Measurements from ENCODE around the gene PPM1E.
"Not testable (repeated sequence)": the region's sequence is repeated elsewhere in the genome, so short reads cannot be mapped to it uniquely, and the experiment has no call there.

Gene PPM1E

DNA sequence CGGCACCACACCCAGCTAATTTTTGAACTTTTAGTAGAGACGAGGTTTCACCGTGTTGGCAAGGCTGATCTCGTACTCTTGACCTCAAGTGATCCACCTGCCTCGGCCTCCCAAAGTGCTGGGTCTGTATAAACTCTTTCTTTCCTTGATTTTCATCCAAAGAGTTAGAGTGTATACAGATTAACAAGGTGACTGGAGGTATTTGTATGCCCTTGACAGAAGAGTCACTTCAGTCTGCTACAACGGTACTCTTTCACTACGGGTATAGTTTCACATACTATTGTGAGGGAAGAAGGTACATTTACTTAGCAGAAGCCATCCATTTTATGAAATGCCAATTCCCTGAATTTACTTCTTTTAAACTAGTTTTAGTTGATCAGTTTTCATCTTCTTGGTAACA, 32.5 kb downstream of the PPM1E start:
- in situ Hi-C loops (cut with MboI; ENCODE audit: low pct_unique_long_range_greater_than_20kb, low sequenced_read_pairs, unreplicated experiment) = no loop called here
- TF ChIP-seq, protein P1, sequence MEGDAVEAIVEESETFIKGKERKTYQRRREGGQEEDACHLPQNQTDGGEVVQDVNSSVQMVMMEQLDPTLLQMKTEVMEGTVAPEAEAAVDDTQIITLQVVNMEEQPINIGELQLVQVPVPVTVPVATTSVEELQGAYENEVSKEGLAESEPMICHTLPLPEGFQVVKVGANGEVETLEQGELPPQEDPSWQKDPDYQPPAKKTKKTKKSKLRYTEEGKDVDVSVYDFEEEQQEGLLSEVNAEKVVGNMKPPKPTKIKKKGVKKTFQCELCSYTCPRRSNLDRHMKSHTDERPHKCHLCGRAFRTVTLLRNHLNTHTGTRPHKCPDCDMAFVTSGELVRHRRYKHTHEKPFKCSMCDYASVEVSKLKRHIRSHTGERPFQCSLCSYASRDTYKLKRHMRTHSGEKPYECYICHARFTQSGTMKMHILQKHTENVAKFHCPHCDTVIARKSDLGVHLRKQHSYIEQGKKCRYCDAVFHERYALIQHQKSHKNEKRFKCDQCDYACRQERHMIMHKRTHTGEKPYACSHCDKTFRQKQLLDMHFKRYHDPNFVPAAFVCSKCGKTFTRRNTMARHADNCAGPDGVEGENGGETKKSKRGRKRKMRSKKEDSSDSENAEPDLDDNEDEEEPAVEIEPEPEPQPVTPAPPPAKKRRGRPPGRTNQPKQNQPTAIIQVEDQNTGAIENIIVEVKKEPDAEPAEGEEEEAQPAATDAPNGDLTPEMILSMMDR (IDR thresholded peaks at IDR 0.05; ENCODE audit: extremely low read depth, insufficient read depth, missing control alignments) = no peak
- DNase-seq (ENCODE audit: low spot score) = no peak

DNA sequence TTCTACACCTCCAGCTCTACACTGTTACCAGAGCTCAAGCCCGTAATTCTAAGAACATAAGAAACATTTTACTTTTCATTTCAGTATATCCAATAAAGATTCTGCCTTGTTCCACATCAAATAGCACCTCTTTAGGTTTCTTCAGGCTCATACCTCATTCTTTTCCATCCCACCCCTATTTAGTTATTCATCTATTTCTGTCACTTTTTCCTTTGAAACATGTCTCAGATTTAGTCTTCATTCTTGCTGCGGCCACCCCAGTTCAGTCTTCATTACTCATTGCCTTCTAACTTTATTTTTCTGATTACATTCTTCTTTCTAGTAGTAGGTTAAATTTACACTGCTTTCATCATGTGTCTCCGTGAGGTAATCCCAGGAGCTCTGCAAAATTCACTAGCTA, 33.5 kb downstream of the PPM1E start:
- DNase-seq (ENCODE audit: low spot score) = no peak
- in situ Hi-C loops (cut with MboI; ENCODE audit: low pct_unique_long_range_greater_than_20kb, low sequenced_read_pairs, unreplicated experiment) = no loop called here
- TF ChIP-seq, protein P1 (IDR thresholded peaks at IDR 0.05; ENCODE audit: extremely low read depth, insufficient read depth, missing control alignments) = no peak

DNA sequence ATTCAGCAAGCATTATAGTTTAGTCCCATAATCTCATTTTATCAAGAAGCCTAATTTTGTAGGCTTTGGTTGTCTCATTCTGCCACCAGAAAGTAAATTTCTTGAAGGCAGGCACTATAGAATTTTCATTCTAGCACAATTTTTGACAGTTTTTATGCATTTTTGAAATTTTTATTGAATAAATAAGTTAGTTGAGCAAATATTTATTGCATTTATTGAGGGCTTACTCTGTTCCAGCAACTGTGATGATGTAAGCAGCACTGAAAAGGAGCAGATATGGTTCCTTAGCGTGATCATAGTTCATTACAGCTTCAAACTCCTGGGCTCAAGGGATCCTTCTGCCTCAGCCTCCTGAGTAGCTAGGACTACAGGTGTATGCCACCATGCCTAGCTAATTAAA, 34.2 kb downstream of the PPM1E start:
- in situ Hi-C loops (cut with MboI; ENCODE audit: low pct_unique_long_range_greater_than_20kb, low sequenced_read_pairs, unreplicated experiment) = no loop called here
- DNase-seq (ENCODE audit: low spot score) = no peak
- TF ChIP-seq, protein P1 (IDR thresholded peaks at IDR 0.05; ENCODE audit: extremely low read depth, insufficient read depth, missing control alignments) = no peak

DNA sequence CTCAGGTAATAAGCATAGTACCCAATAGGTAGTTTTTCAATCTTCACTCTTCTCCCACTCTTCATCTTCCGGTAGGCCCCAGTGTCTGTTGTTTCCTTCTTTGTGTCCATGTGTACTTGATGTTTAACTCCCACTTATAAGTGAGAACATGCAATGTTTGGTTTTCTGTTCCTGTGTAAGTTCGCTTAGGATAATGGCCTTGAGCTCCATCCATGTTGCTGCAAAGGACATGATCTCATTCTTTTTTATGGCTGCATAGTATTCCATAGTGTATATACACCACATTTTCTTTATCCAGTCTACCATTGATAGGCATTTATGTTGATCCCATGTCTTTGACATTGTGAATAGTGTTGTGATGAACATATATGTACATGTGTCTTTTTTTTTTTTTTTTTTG, 38.9 kb downstream of the PPM1E start:
- DNase-seq (ENCODE audit: low spot score); in situ Hi-C loops (cut with MboI; ENCODE audit: low pct_unique_long_range_greater_than_20kb, low sequenced_read_pairs, unreplicated experiment): not testable (repeated sequence)

DNA sequence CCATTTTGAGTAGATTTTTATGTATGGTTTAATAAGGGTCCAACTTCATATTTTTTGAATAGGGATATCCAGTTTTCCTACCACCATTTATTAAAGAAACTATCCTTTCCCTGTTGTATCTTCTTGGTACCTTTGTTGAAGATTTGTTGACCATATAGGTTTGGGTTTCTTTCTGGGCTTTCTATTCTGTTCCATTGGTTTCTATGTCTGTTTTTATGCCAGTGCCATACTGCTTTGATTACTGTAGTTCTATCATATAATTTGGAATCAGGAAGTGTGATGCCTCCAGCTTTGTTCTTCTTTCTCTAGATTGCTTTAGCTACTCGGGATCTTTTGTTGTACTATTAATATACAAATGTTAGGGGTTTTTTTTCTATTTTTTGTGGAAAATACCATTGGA, 46.5 kb downstream of the PPM1E start:
- no peak for DNase-seq (ENCODE audit: low spot score)
- in situ Hi-C loops (cut with MboI; ENCODE audit: low pct_unique_long_range_greater_than_20kb, low sequenced_read_pairs, unreplicated experiment) = no loop called here
- TF ChIP-seq, protein P1 (IDR thresholded peaks at IDR 0.05; ENCODE audit: extremely low read depth, insufficient read depth, missing control alignments) = no peak

DNA sequence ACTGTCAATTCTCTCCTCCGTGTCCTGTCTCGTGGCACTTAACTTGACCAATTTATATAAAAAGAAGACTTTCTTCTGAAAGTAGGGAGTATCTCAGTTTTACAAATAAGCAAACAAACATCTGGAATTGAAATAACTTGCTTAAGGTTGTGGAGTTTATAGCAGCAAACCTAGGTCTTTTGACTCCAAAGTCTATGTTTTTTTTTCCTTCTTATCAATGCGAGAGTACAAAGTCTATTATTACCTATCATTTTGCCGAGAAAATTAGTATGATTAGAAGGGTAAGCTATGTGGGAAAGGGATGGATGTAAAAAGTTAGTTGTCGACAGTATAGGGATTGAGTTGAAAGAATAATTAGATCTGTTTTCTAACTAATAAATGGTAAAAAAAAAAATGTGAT, 50.4 kb downstream of the PPM1E start:
- TF ChIP-seq, protein P1 (IDR thresholded peaks at IDR 0.05; ENCODE audit: extremely low read depth, insufficient read depth, missing control alignments) = no peak
- DNase-seq (ENCODE audit: low spot score) = no peak
- in situ Hi-C loops (cut with MboI; ENCODE audit: low pct_unique_long_range_greater_than_20kb, low sequenced_read_pairs, unreplicated experiment) = no loop called here

DNA sequence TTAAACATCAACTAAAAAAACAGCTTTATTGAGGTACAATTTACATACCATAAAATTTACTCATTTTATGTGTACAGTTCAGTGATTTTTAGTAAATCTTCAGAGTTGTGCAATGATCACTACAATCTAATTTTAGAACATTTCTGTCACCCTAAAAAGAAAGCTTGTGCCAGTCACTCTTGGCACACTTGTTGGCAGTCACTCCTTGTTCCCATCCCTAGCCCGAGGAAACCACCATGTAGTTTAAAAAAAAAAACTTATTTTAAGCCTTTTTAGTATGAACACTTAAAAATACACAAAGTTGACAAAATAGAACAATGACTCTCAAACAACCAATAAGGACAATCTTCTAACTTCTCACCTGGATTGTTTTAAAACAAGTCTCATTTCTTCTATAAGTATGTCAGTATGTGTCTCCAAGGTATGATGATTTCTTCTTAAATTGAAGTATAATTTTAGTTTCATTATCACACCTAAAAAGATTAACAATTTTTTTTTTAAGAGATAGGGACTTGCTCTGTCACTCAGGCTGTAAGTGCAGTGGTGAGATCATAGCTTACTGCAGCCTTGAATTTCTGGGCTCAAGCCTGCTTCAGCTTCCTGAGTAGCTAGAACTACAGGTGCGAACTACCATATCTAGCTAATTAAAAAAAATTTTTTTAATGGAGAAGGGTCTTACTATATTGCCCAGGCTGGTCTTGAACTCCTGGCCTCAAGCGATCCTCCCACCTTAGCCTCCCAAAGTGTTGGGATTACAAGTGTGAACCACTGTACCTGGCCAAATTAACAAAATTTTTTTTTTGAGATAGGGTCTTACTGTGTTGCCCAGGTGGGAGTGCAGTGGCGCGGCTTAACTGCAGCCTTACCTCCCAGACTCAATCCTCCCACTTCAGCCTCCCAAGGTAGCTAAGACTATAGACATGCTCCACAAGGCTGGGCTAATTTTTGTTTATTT, 53.2 kb downstream of the PPM1E start:
- TF ChIP-seq, protein P1 (IDR thresholded peaks at IDR 0.05; ENCODE audit: extremely low read depth, insufficient read depth, missing control alignments) = no peak
- no peak for DNase-seq (ENCODE audit: low spot score)
- in situ Hi-C loops (cut with MboI; ENCODE audit: low pct_unique_long_range_greater_than_20kb, low sequenced_read_pairs, unreplicated experiment) = no loop called here

Data from GM13977 (cell line).